ENCODE data around the gene CLCN3. TPM values are rescaled to one million over a fixed set of nuclear protein-coding genes. Genes with fewer than 3 reads are reported as not detected.

The CLCN3 gene
- total RNA-seq, 2 experiments from 2014 or later: 24.5 to 26.4 TPM

GRCh38 chr4:169645627-169646026 lies 25.2 kb downstream of the CLCN3 start:
- H3K4me3 Mint-ChIP-seq: no peak overlapping the region
- CTCF ChIA-PET: interaction anchor here (0.9 kb wide), 1 partner anchor 33 kb away, joined by 3 read pairs; the partner anchor contains the start of gene NEK1
- H3K36me3 Mint-ChIP-seq (ENCODE audit: low read depth): peaks cover 24% of the 10 kb centered on the region
- no peak for DNase-seq
- H3K27ac Mint-ChIP-seq: no peak overlapping the region
- H3K27me3 Mint-ChIP-seq: no peaks in the 10 kb centered on the region
- POLR2A ChIA-PET: no interaction called here
- no peaks in the 10 kb centered on the region for H3K9me3 Mint-ChIP-seq
- no peaks in the 10 kb centered on the region for H3K4me1 Mint-ChIP-seq

- no peak for DNase-seq
- no peaks in the 10 kb centered on the region for H3K4me1 Mint-ChIP-seq
- CTCF ChIA-PET: interaction anchor here (1.1 kb wide), 1 partner anchor 8 kb away, joined by 4 read pairs; no protein-coding TSS in a partner anchor
- H3K27ac Mint-ChIP-seq: no peak overlapping the region
- H3K36me3 Mint-ChIP-seq (ENCODE audit: low read depth): peaks cover 18% of the 10 kb centered on the region
- no peaks in the 10 kb centered on the region for H3K9me3 Mint-ChIP-seq
- no peak overlapping the region for H3K4me3 Mint-ChIP-seq
- no peaks in the 10 kb centered on the region for H3K27me3 Mint-ChIP-seq
- POLR2A ChIA-PET: interaction anchor here (0.9 kb wide), 1 partner anchor 29 kb away, joined by 3 read pairs; the partner anchor contains the start of gene CLCN3
Observed at GRCh38 chr4:169649545-169650226, 29.3 kb downstream of the CLCN3 start.

GRCh38 chr4:169650227-169650936 lies 30.0 kb downstream of the CLCN3 start:
- CTCF ChIA-PET: interaction anchor here (0.6 to 1.1 kb wide), 2 partner anchors 9 to 232 kb away, joined by 3 to 4 read pairs; no protein-coding TSS in a partner anchor
- no peak overlapping the region for H3K27ac Mint-ChIP-seq
- H3K9me3 Mint-ChIP-seq: no peaks in the 10 kb centered on the region
- no peaks in the 10 kb centered on the region for H3K27me3 Mint-ChIP-seq
- H3K36me3 Mint-ChIP-seq (ENCODE audit: low read depth): peaks cover 17% of the 10 kb centered on the region
- no peak for DNase-seq
- no peaks in the 10 kb centered on the region for H3K4me1 Mint-ChIP-seq
- POLR2A ChIA-PET: interaction anchor here (0.9 kb wide), 1 partner anchor 30 kb away, joined by 3 read pairs; the partner anchor contains the start of gene CLCN3
- no peak overlapping the region for H3K4me3 Mint-ChIP-seq

- H3K27ac Mint-ChIP-seq: no peak overlapping the region
- H3K4me1 Mint-ChIP-seq: no peaks in the 10 kb centered on the region
- H3K4me3 Mint-ChIP-seq: no peak overlapping the region
- H3K9me3 Mint-ChIP-seq: no peaks in the 10 kb centered on the region
- ChIA-PET POLR2A (no interaction called here), CTCF (no interaction called here)
- no peaks in the 10 kb centered on the region for H3K27me3 Mint-ChIP-seq
- no peak for DNase-seq
- peaks cover 19% of the 10 kb centered on the region for H3K36me3 Mint-ChIP-seq (ENCODE audit: low read depth)
Observed at GRCh38 chr4:169652535-169652934, 32.2 kb downstream of the CLCN3 start.

GRCh38 chr4:169655401-169655800 lies 35.0 kb downstream of the CLCN3 start:
- Mint-ChIP-seq H3K36me3 (ENCODE audit: low read depth) (peaks cover 13% of the 10 kb centered on the region), H3K27ac (no peak overlapping the region), H3K27me3 (no peaks in the 10 kb centered on the region), H3K9me3 (no peaks in the 10 kb centered on the region), H3K4me3 (no peak overlapping the region), H3K4me1 (peaks cover 9% of the 10 kb centered on the region)
- DNase-seq: no peak
- CTCF ChIA-PET: interaction anchor here (0.8 kb wide), 1 partner anchor 100 kb away, joined by 3 read pairs; no protein-coding TSS in a partner anchor
- POLR2A ChIA-PET: no interaction called here

GRCh38 chr4:169657470-169658107 lies 37.2 kb downstream of the CLCN3 start:
- H3K9me3 Mint-ChIP-seq: no peaks in the 10 kb centered on the region
- DNase-seq: no peak
- H3K4me1 Mint-ChIP-seq: peaks cover 12% of the 10 kb centered on the region
- POLR2A ChIA-PET: interaction anchor here (4.7 kb wide), 1 partner anchor 37 kb away, joined by 40 read pairs; the partner anchor contains the start of gene CLCN3
- no peak overlapping the region for H3K27ac Mint-ChIP-seq
- CTCF ChIA-PET: no interaction called here
- peaks cover 10% of the 10 kb centered on the region for H3K36me3 Mint-ChIP-seq (ENCODE audit: low read depth)
- no peaks in the 10 kb centered on the region for H3K27me3 Mint-ChIP-seq
- no peak overlapping the region for H3K4me3 Mint-ChIP-seq

- CTCF ChIA-PET: interaction anchor here (1.3 to 2.3 kb wide), 2 partner anchors 36 to 38 kb away, joined by 4 to 11 read pairs; partner anchors contain the start of gene CLCN3
- peaks cover 12% of the 10 kb centered on the region for H3K4me1 Mint-ChIP-seq
- H3K27ac Mint-ChIP-seq: no peak overlapping the region
- DNase-seq: no peak
- H3K4me3 Mint-ChIP-seq: no peak overlapping the region
- POLR2A ChIA-PET: interaction anchor here (4.7 kb wide), 1 partner anchor 37 kb away, joined by 40 read pairs; the partner anchor contains the start of gene CLCN3
- no peaks in the 10 kb centered on the region for H3K9me3 Mint-ChIP-seq
- peaks cover 5% of the 10 kb centered on the region for H3K36me3 Mint-ChIP-seq (ENCODE audit: low read depth)
- H3K27me3 Mint-ChIP-seq: no peaks in the 10 kb centered on the region
Observed at GRCh38 chr4:169658196-169658595, 37.8 kb downstream of the CLCN3 start.

GRCh38 chr4:169658975-169659715 lies 38.8 kb downstream of the CLCN3 start:
- POLR2A ChIA-PET: interaction anchor here (0.9 to 4.7 kb wide), 6 partner anchors 29 to 98 kb away, joined by 3 to 40 read pairs (median 4); partner anchors contain the start of genes CLCN3, HPF1 and NEK1
- CTCF ChIA-PET: interaction anchor here (1.3 to 2.3 kb wide), 3 partner anchors 37 to 46 kb away, joined by 4 to 11 read pairs (median 6); partner anchors contain the start of gene CLCN3
- DNase-seq: no peak
- Mint-ChIP-seq H3K4me1 (peaks cover 14% of the 10 kb centered on the region), H3K9me3 (no peaks in the 10 kb centered on the region), H3K27ac (no peak overlapping the region), H3K4me3 (no peak overlapping the region), H3K27me3 (no peaks in the 10 kb centered on the region), H3K36me3 (ENCODE audit: low read depth) (peaks cover 5% of the 10 kb centered on the region)

GRCh38 chr4:169659716-169660670 lies 39.6 kb downstream of the CLCN3 start:
- H3K36me3 Mint-ChIP-seq (ENCODE audit: low read depth): peaks cover 5% of the 10 kb centered on the region
- H3K9me3 Mint-ChIP-seq: no peaks in the 10 kb centered on the region
- peak; percentile 69 for DNase-seq
- ChIA-PET POLR2A (interaction anchor here (0.7 to 4.7 kb wide), 7 partner anchors 14 to 98 kb away, joined by 3 to 40 read pairs (median 3); partner anchors contain the start of genes CLCN3, HPF1 and NEK1), CTCF (interaction anchor here (1.7 to 2.3 kb wide), 2 partner anchors 40 to 47 kb away, joined by 6 to 11 read pairs; partner anchors contain the start of gene CLCN3)
- peaks cover 17% of the 10 kb centered on the region for H3K4me1 Mint-ChIP-seq
- peak overlapping the region; percentile 73 for H3K27ac Mint-ChIP-seq
- H3K4me3 Mint-ChIP-seq: peak overlapping the region; percentile 56
- H3K27me3 Mint-ChIP-seq: no peaks in the 10 kb centered on the region

GRCh38 chr4:169660929-169661328 lies 40.6 kb downstream of the CLCN3 start:
- Mint-ChIP-seq H3K4me1 (peaks cover 23% of the 10 kb centered on the region), H3K27ac (no peak overlapping the region), H3K27me3 (no peaks in the 10 kb centered on the region), H3K36me3 (ENCODE audit: low read depth) (peaks cover 10% of the 10 kb centered on the region), H3K4me3 (no peak overlapping the region), H3K9me3 (no peaks in the 10 kb centered on the region)
- ChIA-PET CTCF (interaction anchor here (1.3 kb wide), 1 partner anchor 9 kb away, joined by 4 read pairs; no protein-coding TSS in a partner anchor), POLR2A (interaction anchor here (2.3 to 4.7 kb wide), 2 partner anchors 40 to 48 kb away, joined by 13 to 40 read pairs; partner anchors contain the start of genes CLCN3 and NEK1)
- no peak for DNase-seq

GRCh38 chr4:169661761-169662160 lies 41.4 kb downstream of the CLCN3 start:
- H3K36me3 Mint-ChIP-seq (ENCODE audit: low read depth): peaks cover 15% of the 10 kb centered on the region
- H3K4me3 Mint-ChIP-seq: no peak overlapping the region
- CTCF ChIA-PET: interaction anchor here (1.3 to 1.5 kb wide), 2 partner anchors 9 to 42 kb away, joined by 4 read pairs; partner anchors contain the start of gene CLCN3
- POLR2A ChIA-PET: interaction anchor here (4.7 kb wide), 1 partner anchor 41 kb away, joined by 40 read pairs; the partner anchor contains the start of gene CLCN3
- DNase-seq: no peak
- H3K4me1 Mint-ChIP-seq: peaks cover 23% of the 10 kb centered on the region
- no peaks in the 10 kb centered on the region for H3K27me3 Mint-ChIP-seq
- H3K9me3 Mint-ChIP-seq: no peaks in the 10 kb centered on the region
- no peak overlapping the region for H3K27ac Mint-ChIP-seq

All from activated CD4-positive, alpha-beta memory T cell treated with anti-CD3 and anti-CD28 coated beads, Interleukin-2, amount 10 ng/mL, durations not matched to agents 7 days and 5 days (primary cell).